Measurements from ENCODE around the gene CPM.

GRCh38 chr12:68951652-68952051 lies 18.7 kb upstream of the CPM start:
- no peak for TF ChIP-seq POLR2AphosphoS5 (IDR thresholded peaks at IDR 0.05; ENCODE audit: low read depth, low read length)
- TF ChIP-seq POLR2A (IDR thresholded peaks at IDR 0.05; ENCODE audit: low read depth, low read length), result no peak
- TF ChIP-seq TAF1 (IDR thresholded peaks at IDR 0.05; ENCODE audit: borderline replicate concordance, low read depth, low read length), result no peak

Data from GM12892 (cell line).